Measurements from ENCODE around the gene MEIS3.

Gene MEIS3

DNA sequence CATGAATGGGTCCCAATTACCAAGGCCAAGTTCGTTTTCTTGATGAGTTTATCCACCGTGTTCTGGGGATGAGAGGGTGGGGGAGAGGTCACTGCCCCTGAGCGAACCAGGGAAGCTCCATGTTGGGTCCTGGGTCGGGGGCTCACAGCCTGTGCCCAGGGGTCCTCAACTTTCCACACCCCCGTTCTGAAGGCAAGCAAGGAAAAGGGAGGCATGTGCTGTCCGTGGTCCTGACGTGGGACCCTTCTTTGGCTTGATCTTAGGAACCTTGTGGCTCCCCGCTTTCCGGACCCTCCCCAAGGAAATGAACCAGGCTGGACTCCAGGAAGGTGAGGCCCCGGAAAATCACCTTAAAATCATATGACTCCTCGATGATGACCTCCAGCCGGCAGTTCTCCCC, 18.2 kb upstream of the MEIS3 start:
- intact Hi-C loops (cut with DNase I), result loop anchor here (2.0 kb wide), 1 partner anchor 261 kb away; no protein-coding TSS in a partner anchor
- DNase-seq, result no peak

- intact Hi-C loops (cut with DNase I), result loop anchor here (2.0 kb wide), 1 partner anchor 262 kb away; no protein-coding TSS in a partner anchor
- DNase-seq, result peak; percentile 73 to 94 (median 86)
Measured at GRCh38 chr19:47436712-47437401, 17.5 kb upstream of the MEIS3 start.

- intact Hi-C loops (cut with DNase I), result loop anchor here (2.0 kb wide), 1 partner anchor 263 kb away; no protein-coding TSS in a partner anchor
- DNase-seq, result no peak
Measured at GRCh38 chr19:47435883-47436417, 16.6 kb upstream of the MEIS3 start.

DNA sequence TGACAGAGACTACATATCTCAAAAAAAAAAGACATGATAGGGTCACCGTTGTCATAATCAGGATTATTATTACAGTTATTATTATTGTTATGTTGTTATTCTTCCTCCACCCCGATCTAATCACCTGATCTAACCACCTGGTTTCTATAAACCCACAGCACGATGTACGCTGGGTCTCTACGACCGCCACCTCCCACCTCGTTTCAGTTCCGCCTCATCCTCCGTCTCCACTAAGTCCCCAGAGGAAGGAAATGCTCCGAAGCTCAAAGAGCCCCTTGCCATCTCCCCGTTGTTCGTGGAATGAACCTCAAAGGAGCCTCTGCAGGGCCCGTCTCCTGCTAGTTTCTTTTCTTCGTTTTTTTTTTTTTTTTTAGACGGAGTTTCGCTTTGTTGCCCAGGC, 15.9 kb upstream of the MEIS3 start:
- DNase-seq, result no peak
- intact Hi-C loops (cut with DNase I), result no loop called here

DNA sequence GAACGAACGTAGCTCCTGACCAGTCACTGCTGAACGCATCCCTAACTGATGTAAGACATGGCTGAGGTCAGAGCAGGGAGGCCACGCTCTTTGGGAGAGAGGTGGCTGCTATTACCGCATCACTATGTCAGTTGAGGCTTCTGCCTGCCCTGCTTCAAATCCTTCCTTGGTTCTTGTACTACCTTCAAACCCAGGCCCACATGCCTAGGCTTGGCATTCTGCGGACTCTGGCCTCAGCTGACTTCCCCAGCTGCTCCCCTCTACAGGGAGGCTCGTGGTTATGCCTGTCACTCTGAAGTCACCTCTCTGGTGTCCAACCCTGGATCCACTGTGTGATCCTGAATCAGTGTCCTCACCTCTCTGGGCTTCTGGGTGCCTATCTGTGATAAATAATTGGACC, 14.8 kb upstream of the MEIS3 start:
- intact Hi-C loops (cut with DNase I), result no loop called here
- no peak for DNase-seq

DNA sequence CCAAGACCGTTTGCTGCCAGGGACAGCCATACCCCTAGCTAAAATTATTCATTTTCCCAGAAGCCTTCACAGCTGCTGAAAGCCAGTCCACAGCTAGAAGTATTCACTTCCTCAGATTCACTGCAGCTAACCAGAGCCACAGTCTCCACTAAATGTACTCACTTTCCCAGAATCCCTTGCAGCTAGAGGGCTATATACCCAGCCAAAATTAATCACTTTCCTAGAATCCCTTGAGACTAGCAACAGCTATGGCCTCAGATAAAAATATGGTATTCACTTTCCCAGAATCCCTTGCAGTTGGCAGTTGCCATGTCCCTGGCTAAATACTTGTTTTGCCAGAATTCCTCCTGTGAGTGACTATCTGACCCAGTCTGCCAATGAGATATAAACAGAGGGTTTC, 13.8 kb upstream of the MEIS3 start:
- intact Hi-C loops (cut with DNase I), result no loop called here
- DNase-seq, result no peak

GRCh38 chr19:47432499-47432898, 13.2 kb upstream of the MEIS3 start:
- no peak for DNase-seq
- intact Hi-C loops (cut with DNase I), result no loop called here

- DNase-seq, result no peak
- intact Hi-C loops (cut with DNase I), result no loop called here
Measured at GRCh38 chr19:47432091-47432490, 12.8 kb upstream of the MEIS3 start.

GRCh38 chr19:47430041-47430802, 10.9 kb upstream of the MEIS3 start:
- intact Hi-C loops (cut with DNase I), result no loop called here
- DNase-seq, result no peak

DNA sequence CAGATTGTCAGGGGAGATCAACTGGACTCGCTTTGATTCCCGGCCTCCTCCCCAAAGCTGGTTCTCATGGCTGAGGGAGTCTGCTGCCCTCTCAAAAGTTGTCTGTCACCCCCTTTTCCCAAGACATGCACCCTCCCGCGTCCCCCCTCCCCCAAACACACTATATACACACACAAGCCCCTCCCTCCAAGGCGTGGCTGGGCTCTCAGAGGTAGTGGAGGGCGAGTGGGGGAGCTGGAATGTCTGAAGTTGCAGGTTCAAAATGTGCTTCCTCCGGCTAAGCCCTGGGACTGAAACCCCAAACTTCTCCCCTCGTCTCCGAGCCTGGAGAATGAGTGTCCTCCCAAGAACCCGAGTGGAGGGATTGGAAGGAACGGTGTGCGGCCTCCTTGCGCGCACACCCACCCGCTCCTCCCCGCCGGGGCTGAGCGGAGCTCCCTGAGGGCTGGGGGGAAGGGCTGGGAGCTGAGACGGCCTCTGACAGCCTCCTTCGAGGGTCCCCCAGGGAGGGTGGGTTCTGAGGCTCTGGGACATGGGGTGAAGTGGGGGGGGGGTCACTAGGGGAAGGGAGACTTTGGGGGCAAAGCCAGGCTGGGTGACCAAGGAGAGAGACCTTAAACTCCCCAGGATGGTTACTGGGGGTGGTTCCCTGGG, 9.9 kb upstream of the MEIS3 start:
- no peak for DNase-seq
- intact Hi-C loops (cut with DNase I), result no loop called here

- intact Hi-C loops (cut with DNase I), result no loop called here
- peak; percentile 71 to 96 (median 86) for DNase-seq
Measured at GRCh38 chr19:47428177-47428894, 9.0 kb upstream of the MEIS3 start.

DNA sequence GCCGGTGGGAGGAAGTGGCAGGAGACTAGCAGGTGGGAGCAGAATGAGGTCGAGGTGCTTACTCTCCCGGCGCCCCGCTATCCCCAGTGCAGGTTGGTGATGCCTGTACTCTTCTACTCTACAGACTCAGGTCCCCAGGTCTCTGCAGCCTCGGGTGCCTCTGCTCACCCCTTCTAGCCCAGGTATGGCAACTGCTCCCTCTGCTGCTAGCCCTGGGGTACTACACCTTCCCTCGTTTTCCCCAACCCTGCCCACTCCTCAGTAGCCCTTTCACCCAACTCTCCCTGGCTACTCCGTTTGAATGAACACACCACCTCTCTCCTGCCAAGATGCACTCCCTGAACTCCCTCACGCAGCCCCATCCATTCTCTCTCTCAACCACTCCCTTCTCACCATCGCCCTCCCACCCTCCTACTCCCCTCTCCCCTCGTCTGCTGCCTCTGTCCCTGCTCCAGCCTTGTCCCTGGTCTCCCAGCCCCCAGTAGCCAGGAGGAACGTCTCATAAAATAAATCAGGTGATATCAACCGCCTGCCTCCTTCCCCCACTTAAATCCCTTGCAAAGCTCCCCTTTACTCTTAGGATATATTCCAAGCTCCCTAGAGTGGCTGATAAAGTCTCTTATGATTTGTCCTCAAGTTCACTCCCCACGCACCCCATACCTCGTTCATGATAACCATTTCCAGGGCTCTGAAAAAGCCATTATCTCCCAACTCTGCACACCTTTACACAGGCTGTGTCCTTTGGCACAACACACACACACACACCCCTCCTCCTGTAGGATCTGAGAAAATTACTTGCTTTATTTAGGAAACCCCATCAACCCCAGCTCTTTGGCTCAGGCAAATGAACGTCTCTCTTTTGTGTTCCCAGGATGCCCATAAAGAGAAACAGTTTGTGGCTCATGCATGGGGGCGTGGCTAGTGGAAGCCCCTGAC, 8.2 kb upstream of the MEIS3 start:
- DNase-seq, result peak; percentile 25 to 86 (median 66)
- intact Hi-C loops (cut with DNase I), result no loop called here

DNA sequence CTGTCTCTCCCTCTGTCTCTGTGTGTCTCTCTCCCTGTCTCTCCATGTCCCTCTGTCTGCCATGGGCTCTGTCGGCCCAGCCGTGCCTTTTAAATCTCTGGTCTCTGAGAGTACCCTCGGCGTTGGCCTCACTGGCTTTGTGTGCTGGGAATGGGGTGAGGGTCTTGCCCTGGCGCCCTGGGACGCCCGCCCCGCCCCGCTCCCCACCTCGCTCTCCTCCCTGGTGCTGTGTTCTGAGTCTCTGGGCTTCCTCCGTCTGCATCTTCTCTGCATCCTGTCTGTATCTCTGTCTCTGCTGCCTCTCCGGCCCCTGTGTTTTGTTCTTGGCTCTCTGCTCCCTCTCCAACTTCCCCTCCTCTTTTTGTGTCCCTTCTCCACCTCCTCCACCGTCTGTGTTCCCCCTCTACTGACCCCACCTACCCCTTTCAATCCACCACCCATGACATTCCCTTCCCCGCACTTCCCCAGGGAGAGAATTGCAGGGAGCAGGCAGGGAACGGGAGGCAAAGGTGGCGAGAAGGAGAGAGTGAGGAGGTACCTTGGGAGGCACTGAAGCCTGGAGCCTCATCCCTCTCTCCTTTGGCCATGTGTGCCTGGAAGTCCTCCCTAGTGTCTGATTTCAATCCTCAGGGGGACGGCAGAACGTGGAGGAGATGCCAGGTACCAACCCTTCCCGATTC, 4.0 kb upstream of the MEIS3 start:
- intact Hi-C loops (cut with DNase I), result no loop called here
- no peak for DNase-seq

- intact Hi-C loops (cut with DNase I), result no loop called here
- DNase-seq, result no peak
Measured at GRCh38 chr19:47422417-47423163, 3.3 kb upstream of the MEIS3 start.

GRCh38 chr19:47421844-47422395, 2.6 kb upstream of the MEIS3 start:
- DNase-seq, result no peak
- intact Hi-C loops (cut with DNase I), result no loop called here

DNA sequence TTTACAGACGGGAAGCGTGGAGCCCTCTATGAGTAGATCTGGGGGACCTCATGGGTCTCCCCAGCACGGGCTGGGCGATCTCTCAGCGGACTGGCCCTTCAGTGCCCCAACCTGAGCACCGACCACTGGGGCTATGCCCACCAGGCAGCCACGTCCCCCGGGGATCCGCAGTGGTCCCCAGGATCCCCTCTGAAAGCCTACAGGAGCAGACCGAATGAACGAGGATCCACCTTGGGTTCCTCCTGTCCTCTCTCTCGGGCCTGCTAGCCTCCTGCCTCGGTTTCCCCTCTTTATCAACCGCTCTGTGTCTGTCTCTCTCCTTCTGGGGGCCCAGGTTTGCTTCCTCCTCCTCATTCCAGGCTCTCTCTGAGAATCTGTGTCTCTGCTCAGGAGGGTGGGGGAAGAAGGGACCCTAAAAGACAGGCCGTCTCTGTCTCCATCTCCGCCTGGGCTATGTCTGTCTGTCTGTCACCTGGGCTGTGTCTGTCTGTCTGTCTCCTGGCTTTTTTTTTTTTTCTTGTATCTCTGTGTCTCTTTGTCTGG, 2.0 kb upstream of the MEIS3 start:
- intact Hi-C loops (cut with DNase I), result no loop called here
- no peak for DNase-seq

All from head of caudate nucleus (tissue), 42 donors.